GM12891 (cell line): ENCODE results near the gene TRAPPC6A.

Experiments
- PAX5 ChIP-seq: IDR thresholded peaks from 2 replicates; pipeline ENCODE4 v1.6.1; 2011; ENCODE audit warnings: low read length, moderate library complexity, mild to moderate bottlenecking; ENCODE audit not compliant: insufficient read depth, severe bottlenecking
- POLR2A ChIP-seq: IDR thresholded peaks from 2 replicates; pipeline ENCODE4 v1.6.1; 2011; ENCODE audit warnings: low read depth, low read length, control low read depth
- POLR2AphosphoS5 ChIP-seq: IDR thresholded peaks from 2 replicates; pipeline ENCODE4 v1.6.1; 2011; ENCODE audit warnings: low read depth, low read length, control low read depth
- POU2F2 ChIP-seq: IDR thresholded peaks from 2 replicates; pipeline ENCODE4 v1.6.1; 2011; ENCODE audit warnings: low read depth, mild to moderate bottlenecking, control low read depth, low read length, moderate library complexity
- SPI1 ChIP-seq: IDR thresholded peaks from 2 replicates; pipeline ENCODE4 v1.6.1; 2011; ENCODE audit warnings: low read depth, low read length, control low read depth
- TAF1 ChIP-seq: IDR thresholded peaks from 2 replicates; pipeline ENCODE4 v1.6.1; 2011; ENCODE audit warnings: low read depth, low read length, control low read depth

GRCh38 chr19:45224645-45225044 is 46.6 kb upstream of the TRAPPC6A start:
- no peak for TF ChIP-seq POLR2A
- TF ChIP-seq TAF1 = no peak
- TF ChIP-seq POLR2AphosphoS5 = no peak
- no peak for TF ChIP-seq SPI1
- no peak for TF ChIP-seq PAX5
- no peak for TF ChIP-seq POU2F2
